Esophagus squamous epithelium (tissue), 5 donors: ENCODE measurements around the gene ZNF584. TPM values are rescaled to one million over a fixed set of nuclear protein-coding genes. Genes with fewer than 3 reads are reported as not detected.
A peak's percentile ranks its signal among the peaks of the same experiment; 100 is the strongest.

Source experiments
- DNase-seq: peaks from one replicate; lab custom pipeline; 2025; lab: John Stamatoyannopoulos, UW
- H3K27ac ChIP-seq, 4 donors: fragments of 200-600 bp; sonication (generic); one replicate each; pipeline ENCODE4 v1.5.1; 2016 to 2019; ENCODE audit warnings: mild to moderate bottlenecking in 1 of 4
- H3K27me3 ChIP-seq, 4 donors: fragments of 200-600 bp; sonication (generic); 1 replicate in 3 of 4; 2 replicates in 1 of 4; pipeline versions ENCODE4 v1.5.1 to v1.6.0; 2017 to 2021; ENCODE audit warnings: antibody characterized with exemption in 1 of 4
- H3K36me3 ChIP-seq, 3 donors: fragments of 200-600 bp; sonication (generic); one replicate each; pipeline ENCODE4 v1.5.1; 2016 to 2019
- H3K4me1 ChIP-seq, 3 donors: fragments of 200-600 bp; sonication (generic); one replicate each; pipeline ENCODE4 v1.5.1; 2017 to 2019
- H3K4me3 ChIP-seq, 4 donors: fragments of 200-600 bp; sonication (generic); 1 replicate in 3 of 4; 2 replicates in 1 of 4; pipeline ENCODE4 v1.5.1; 2016 to 2019; ENCODE audit warnings: mild to moderate bottlenecking in 2 of 4, moderate library complexity in 1 of 4
- H3K9me3 ChIP-seq, 3 donors: fragments of 200-600 bp; sonication (generic); one replicate each; pipeline ENCODE4 v1.5.1; 2016 to 2019
- POLR2A ChIP-seq, 4 donors: fragments of 450-650 bp; IDR thresholded peaks; one replicate each; pipeline ENCODE4 v1.6.1; 2017; ENCODE audit warnings: antibody characterized with exemption in 4 of 4, mild to moderate bottlenecking in 4 of 4, moderate library complexity in 3 of 4
- WGBS, 2 donors: methylation state at CpG; one replicate each; pipeline ENCODE4 v1.1.5; 2018; 5-methylcytosine and 5-hydroxymethylcytosine counted together
- intact Hi-C: fragments of 100-400 bp; cut with DNase I; formaldehyde crosslinking; loops from one replicate; pipeline ENCODE4 v1.15.0; 2022
- total RNA-seq, 4 donors: library from RNA; depleted of rRNA; stranded (reverse); fragments of >200 nt; gene quantifications; one replicate each; pipeline ENCODE4 v1.1.0, GENCODE V29; 2016
- TF ChIP-seq, protein P1 (sequence below), 6 experiments: fragments of 450-650 bp in 4 of 6; fragments of 200-600 bp in 2 of 6; sonication (generic) in 2 of 6; IDR thresholded peaks; one replicate each; pipeline ENCODE4 v1.5.1; 2016 to 2019; ENCODE audit warnings: antibody characterized with exemption in 6 of 6, mild to moderate bottlenecking in 4 of 6, moderate library complexity in 4 of 6
- donor health status: DM: yes; HTN: yes; CAD: no.

Gene ZNF584
- total RNA-seq, 4 donors from 2014 or later, result 8.5 to 13.4 (median 9.4) TPM

- peaks cover 9 to 33% (median 25%) of the 10 kb centered on the region in 3 donors for H3K36me3 ChIP-seq
- H3K9me3 ChIP-seq, result no peaks in the 10 kb centered on the region
- intact Hi-C loops, result no loop called here
- peak overlapping the region in 1 of 4 donors; percentile 75 for H3K27ac ChIP-seq
- 59 to 93% methylated on average over 5 to 6 of the region's 58 CpGs for WGBS, 2 donors
- peaks cover 30 to 81% (median 35%) of the 10 kb centered on the region in 3 donors for H3K4me1 ChIP-seq
- peak overlapping the region; percentile 46 to 61 (median 54) for H3K4me3 ChIP-seq
- DNase-seq, result no peak
- TF ChIP-seq, protein P1, sequence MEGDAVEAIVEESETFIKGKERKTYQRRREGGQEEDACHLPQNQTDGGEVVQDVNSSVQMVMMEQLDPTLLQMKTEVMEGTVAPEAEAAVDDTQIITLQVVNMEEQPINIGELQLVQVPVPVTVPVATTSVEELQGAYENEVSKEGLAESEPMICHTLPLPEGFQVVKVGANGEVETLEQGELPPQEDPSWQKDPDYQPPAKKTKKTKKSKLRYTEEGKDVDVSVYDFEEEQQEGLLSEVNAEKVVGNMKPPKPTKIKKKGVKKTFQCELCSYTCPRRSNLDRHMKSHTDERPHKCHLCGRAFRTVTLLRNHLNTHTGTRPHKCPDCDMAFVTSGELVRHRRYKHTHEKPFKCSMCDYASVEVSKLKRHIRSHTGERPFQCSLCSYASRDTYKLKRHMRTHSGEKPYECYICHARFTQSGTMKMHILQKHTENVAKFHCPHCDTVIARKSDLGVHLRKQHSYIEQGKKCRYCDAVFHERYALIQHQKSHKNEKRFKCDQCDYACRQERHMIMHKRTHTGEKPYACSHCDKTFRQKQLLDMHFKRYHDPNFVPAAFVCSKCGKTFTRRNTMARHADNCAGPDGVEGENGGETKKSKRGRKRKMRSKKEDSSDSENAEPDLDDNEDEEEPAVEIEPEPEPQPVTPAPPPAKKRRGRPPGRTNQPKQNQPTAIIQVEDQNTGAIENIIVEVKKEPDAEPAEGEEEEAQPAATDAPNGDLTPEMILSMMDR (IDR thresholded peaks at IDR 0.05), result no peak
- no peak for TF ChIP-seq POLR2A (IDR thresholded peaks at IDR 0.05)
- peaks cover 0 to 28% (median 0%) of the 10 kb centered on the region in 4 donors for H3K27me3 ChIP-seq
These were observed 11.5 kb upstream of the ZNF584 start for GRCh38 chr19:58396691-58397532.

DNA sequence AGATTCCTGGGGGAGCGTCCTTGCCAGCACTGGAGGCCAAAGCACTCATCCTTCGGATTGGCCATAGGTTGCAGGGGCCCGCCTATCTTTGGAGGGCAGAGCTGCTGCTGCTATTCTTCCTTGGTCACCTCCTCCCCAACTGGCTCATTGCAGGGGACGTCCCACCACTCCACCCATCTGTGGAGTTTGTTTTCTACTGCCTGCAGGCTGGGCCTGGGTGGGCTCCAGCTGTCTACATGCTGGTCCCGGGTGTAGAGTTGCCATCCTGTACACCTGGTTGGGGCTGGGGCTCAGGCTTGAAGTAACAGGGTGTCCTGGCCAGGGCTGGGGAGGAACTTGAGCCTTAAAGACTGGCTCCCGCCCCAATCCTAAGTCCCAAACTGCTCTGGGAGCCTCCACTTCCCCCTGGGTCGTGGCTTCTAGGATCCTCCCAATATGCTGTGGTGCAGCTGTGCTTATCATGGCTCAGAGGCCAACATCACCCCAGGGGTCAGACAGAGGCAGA, 10.9 kb upstream of the ZNF584 start:
- peak overlapping the region in 1 of 4 donors; percentile 57 for H3K4me3 ChIP-seq
- no peak overlapping the region for H3K27ac ChIP-seq
- H3K9me3 ChIP-seq, result no peaks in the 10 kb centered on the region
- WGBS, 2 donors, result 70 to 81% methylated on average over 3 of the region's 7 CpGs
- H3K27me3 ChIP-seq, result peaks cover 0 to 28% (median 0%) of the 10 kb centered on the region in 4 donors
- H3K36me3 ChIP-seq, result peaks cover 8 to 27% (median 24%) of the 10 kb centered on the region in 3 donors
- peaks cover 33 to 83% (median 37%) of the 10 kb centered on the region in 3 donors for H3K4me1 ChIP-seq
- no peak for DNase-seq
- TF ChIP-seq, protein P1 (IDR thresholded peaks at IDR 0.05), result no peak
- no peak for TF ChIP-seq POLR2A (IDR thresholded peaks at IDR 0.05)
- intact Hi-C loops, result no loop called here

DNA sequence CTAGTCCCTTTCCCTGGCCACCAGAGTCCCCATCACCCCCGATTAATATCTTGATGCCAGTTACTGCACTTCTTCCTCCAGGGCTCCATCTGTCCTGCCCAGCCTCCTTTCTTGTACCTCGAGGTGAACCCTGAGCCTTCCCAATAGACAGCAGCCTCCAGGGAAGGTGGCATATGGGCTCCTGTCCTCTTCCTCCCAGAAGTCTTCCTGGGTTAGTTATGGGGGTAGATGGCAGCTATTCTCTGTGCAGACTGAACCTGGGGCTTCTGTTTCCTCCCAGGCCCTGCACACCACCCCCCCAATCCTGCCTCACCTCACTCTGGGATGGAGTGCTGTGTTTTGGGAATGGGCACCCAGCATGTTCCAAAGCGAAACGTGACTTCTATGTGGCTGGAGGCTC, 10.4 kb upstream of the ZNF584 start:
- 79 to 84% methylated on average over 3 to 4 of the region's 4 CpGs for WGBS, 2 donors
- Histone ChIP-seq H3K4me1 (peaks cover 33 to 78% (median 37%) of the 10 kb centered on the region in 3 donors), H3K36me3 (peaks cover 5 to 22% (median 19%) of the 10 kb centered on the region in 3 donors), H3K27me3 (peaks cover 0 to 28% (median 0%) of the 10 kb centered on the region in 4 donors), H3K27ac (no peak overlapping the region), H3K4me3 (no peak overlapping the region), H3K9me3 (no peaks in the 10 kb centered on the region)
- no peak for TF ChIP-seq POLR2A (IDR thresholded peaks at IDR 0.05)
- TF ChIP-seq, protein P1 (IDR thresholded peaks at IDR 0.05), result no peak
- intact Hi-C loops, result no loop called here
- no peak for DNase-seq

DNA sequence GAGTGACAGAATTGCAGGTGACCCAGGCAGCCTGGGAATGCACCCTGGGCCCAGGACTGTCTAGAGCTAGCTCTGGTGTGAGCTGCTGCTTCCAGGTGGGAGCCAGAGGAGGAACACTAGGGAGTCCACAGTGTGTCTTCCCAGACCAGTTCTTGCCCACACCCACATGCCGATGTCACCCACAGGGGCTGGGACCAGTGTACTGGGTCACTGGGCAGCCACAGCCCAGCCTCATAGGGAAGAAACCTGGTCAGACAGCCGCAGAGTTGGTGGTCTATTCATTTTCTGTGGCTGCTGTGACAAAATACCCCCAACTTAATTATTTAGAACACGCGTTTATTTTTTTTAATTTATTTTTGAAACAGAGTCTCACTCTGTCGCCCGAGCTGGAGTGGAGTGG, 9.9 kb upstream of the ZNF584 start:
- Histone ChIP-seq H3K4me3 (no peak overlapping the region), H3K4me1 (peaks cover 33 to 74% (median 37%) of the 10 kb centered on the region in 3 donors), H3K27ac (no peak overlapping the region), H3K9me3 (no peaks in the 10 kb centered on the region), H3K36me3 (peaks cover under 1 to 17% (median 14%) of the 10 kb centered on the region in 3 donors), H3K27me3 (peaks cover 0 to 28% (median 0%) of the 10 kb centered on the region in 4 donors)
- TF ChIP-seq POLR2A (IDR thresholded peaks at IDR 0.05), result no peak
- TF ChIP-seq, protein P1 (IDR thresholded peaks at IDR 0.05), result no peak
- intact Hi-C loops, result no loop called here
- WGBS, 2 donors, result 90 to 93% methylated on average over 6 of the region's 6 CpGs
- no peak for DNase-seq

- DNase-seq, result no peak
- Histone ChIP-seq H3K9me3 (no peaks in the 10 kb centered on the region), H3K4me1 (peaks cover 25 to 62% (median 29%) of the 10 kb centered on the region in 3 donors), H3K4me3 (no peak overlapping the region), H3K36me3 (peaks cover 0 to 4% (median under 1%) of the 10 kb centered on the region in 3 donors), H3K27me3 (peaks cover 0 to 28% (median 0%) of the 10 kb centered on the region in 4 donors), H3K27ac (no peak overlapping the region)
- TF ChIP-seq POLR2A (IDR thresholded peaks at IDR 0.05), result no peak
- TF ChIP-seq, protein P1 (IDR thresholded peaks at IDR 0.05), result no peak
- 100% methylated on average over 2 to 3 of the region's 3 CpGs for WGBS, 2 donors
- intact Hi-C loops, result no loop called here
These were observed 8.5 kb upstream of the ZNF584 start for GRCh38 chr19:58399903-58400302.
